GM21576 (cell line): Measurements from ENCODE around the gene ZYX.
A peak's percentile ranks its signal among the peaks of the same experiment; 100 is the strongest.

Experiments used
- ATAC-seq: cut with Tn5 transposase; IDR thresholded peaks from one replicate; pipeline ENCODE4 v1.9.1; 2021; ENCODE audit warnings: mild to moderate bottlenecking, moderate library complexity; ENCODE audit not compliant: unreplicated experiment

Gene ZYX

DNA sequence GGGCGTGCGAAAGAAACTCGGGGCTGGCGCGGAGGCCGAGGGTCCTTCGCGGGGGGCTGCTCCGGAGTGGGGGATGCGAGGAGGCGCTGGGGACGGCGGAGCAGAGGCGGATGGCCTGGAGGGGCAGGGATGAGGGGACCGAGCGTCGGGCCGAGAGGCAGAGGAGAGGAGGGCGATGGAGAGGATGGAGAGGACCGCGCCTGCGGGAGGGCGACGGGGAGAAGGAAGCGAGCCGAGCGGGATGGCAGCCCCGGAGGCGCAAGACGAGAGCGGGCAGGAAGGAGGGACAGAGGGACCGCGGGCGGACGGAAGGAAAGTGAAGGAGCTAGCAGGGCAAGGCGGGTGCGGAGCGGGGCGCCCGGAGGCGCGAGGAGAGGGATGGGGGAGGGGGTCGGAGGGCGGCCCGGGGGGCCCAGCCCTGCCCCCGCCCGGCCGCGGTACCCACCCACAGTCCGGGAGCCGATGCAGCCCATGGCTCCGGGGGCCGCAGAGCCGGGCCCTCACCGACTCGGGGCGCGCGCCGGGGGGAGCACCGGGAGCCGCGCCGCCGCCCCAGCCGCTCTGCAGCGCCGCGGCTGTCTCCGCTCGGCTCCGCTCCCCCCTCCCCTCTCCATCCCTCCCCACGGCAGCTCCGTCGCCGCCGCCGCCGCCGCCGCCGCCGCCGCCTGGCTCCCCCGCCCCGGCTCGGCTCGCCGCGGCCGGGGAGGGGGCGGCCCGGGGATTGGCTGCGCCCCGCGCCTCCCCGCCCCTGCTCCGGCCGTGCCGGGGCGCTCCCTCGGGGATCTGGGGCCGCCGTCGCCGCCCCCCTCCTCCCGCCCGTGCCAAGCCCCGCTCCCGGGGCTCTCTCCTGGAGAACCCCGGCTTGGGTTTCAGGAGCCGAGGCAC, 18.8 kb upstream of the ZYX start, which contains the start of gene FAM131B:
Gene FAM131B, minus strand, starts transcription at position 583 of the 885 bp plus-strand sequence. Its CDS starts 110 bp downstream, at position 473.
- ATAC-seq, result no peak

DNA sequence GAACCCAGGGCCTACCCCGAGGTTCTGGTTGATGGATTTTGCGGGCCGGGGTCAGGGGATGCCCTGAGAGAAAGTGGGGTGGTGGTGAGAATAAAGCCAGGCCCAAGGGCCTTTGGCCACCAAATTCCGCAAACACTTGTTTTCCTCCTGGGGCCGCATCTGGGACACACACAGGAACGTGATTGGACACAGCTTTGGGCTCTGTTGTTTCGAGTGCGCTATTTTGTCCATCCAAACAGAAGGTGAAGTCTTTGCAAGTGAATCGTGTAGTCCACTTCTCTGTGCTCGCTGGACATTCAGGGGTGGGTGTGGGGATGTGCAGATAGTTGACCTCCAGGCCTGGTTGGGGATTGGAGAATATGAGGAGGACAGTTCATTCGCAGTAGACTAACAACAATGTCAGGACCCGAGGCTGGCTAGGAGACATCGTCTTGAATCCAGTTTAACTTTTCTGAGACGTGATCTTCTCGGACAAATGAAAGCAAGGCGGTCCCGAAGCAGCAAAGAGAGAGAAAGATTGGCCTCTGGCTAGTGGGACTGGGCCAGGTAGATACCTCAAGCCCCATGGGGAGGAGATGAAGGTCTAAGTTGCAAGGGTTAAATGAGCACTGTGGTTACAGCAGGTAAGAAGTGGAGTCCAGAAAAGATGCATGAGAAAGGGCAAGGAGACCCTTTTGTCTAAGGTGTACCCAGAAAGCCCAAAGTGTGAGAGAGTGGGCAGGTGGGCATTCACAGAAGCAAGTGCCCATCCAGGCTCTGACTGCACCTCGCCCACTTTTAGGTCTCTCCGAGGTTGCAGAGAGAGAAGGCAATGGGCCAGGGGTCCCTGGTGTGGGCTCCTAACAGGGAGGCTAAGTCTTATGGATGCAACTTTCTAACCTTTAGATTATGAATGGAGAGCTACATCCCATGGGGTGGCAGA, 17.9 kb upstream of the ZYX start:
- ATAC-seq, result no peak

DNA sequence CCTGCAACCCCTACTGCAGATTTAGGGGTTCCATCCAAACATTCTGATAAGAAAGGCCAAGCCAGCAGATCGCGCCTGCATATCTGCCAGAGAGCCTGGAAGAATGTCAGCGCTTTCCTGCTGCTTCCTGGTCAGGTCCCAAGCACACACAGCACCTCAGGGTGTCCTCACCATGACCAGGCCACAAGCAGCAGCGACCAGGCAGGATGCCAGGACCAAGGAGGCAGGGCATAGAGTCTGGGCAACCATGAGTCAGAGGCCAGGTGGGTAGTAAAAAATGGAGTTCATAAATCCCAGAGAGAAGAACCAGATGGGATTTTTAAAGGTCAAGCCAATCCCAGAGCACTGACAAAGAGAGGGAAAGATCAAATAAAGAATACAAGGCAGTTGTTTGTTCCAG, 13.2 kb upstream of the ZYX start:
- no peak for ATAC-seq

DNA sequence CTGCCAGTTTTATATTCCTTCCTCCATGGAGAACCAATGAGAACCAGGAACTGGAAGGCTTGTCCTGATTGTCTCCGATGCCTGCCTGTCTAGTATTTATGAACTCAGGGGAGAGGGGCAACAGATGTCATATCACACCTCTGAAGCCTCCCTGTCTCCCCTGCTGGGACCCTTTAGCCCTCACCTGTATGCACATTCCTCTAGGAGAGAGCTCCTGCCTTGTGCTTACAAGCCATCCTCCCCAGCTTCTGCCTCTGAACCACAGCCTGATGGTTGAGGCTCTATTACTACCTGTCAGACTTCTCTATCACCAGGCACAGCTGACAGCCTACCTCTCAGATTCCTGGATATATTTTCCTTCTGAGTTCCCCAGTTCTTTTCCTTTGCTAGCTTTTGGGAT, 12.8 kb upstream of the ZYX start:
- ATAC-seq, result no peak

DNA sequence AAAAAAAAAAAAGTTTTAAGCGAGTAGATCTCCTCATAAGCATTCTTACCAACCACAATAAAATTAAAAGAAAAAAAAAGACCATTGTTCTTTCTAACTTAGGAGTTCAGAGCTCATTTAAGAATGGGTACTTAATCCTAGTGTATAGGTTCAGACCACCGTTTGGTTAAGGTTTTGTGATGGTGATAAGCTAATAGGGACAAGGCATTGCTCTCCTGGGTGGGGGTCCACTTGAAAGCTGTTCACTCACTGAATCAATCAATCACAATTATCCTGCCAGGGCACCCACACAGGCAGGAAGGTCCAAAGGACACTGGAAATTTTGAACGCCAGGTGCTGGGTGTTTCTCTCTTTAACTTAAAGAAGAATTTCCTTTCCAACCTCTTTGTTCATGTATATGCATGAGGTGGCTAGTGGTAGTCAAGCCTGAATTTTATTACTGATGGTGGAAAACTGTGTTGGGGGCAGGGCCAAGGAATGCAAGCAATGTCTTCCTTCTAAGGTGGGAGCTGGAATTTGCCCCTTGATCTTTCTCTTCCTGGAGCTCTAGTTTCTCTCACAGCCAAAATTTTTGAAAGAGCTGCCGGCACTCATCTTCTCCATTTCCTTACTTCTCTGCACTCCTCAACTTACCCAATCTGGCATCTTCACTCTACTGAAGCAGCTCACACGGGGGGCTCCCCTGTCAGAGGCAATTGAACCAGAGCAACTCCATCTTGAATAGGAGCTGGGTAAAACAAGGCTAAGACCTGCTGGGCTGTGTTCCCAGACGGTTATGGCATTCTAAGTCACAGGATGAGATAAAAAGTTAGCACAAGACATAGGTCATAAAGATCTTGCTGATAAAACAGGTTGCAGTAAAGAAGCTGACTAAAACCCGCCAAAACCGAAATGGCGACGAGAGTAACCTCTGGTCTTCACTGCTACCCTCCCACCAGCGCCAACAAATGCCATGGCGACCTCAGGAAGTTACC, 11.2 kb upstream of the ZYX start:
- ATAC-seq, result no peak

DNA sequence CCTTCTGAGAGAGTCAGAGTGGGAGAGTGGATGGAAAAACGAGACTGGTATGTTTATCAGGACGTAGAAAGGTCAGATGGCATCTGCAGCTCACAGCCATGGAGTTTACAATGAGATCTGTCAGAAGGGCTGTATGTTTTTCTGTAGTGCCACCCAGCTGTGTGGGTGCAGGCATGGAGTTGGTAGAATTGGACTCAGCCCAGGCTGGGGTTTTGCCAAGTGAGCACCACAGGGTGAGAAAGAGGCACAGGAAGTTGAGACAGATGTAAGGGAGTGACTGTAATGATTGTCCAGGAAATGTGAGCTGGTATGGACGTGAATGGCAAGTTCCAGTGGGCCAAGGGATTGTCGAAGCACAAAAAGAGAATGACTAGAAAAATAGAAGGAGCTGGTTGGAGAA, 9.1 kb upstream of the ZYX start:
- no peak for ATAC-seq

DNA sequence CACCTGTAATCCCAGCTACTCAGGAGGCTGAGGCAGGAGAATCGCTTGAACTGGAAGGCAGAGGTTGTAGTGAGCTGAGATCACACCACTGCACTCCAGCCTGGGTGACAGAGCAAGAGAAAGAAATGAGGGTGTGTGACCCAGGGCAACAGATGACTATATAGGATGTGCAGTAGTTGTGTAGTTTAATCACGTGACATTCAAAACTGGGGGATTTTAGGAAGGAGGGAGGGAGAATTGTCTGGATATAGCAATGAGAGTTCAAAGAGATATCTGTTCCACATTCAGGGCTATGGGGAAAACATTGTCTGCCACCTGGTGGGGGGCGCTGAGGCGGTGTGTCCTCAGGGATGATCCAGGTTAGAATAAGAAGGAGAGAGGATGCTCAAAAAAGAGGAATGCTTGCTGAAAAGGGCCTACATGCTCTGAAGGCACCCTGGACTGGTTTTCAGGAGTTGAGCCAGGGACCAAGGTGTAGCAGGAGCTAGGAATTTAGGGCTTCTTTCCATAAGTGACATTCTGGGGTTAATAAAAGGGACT, 7.8 kb upstream of the ZYX start:
- ATAC-seq, result no peak

DNA sequence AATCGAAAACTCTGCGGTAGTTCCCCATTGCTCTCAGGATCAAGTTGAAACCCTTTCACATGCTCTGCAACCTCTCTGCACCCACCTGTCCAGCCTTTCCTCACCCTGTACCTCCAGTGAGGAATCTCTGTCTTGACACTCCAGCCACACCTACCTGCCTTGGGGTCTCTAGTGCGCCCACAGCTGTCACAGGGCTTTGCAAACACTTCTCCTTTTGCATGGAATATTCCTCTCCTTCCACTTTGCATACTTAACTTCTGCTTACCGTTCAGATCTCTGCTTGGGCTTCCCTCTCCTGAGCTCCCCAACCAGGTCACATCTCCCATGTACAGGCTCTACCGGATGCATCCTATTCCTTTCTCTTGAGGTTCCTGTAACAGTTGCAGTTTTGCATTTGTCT, 6.6 kb upstream of the ZYX start:
- ATAC-seq, result no peak

DNA sequence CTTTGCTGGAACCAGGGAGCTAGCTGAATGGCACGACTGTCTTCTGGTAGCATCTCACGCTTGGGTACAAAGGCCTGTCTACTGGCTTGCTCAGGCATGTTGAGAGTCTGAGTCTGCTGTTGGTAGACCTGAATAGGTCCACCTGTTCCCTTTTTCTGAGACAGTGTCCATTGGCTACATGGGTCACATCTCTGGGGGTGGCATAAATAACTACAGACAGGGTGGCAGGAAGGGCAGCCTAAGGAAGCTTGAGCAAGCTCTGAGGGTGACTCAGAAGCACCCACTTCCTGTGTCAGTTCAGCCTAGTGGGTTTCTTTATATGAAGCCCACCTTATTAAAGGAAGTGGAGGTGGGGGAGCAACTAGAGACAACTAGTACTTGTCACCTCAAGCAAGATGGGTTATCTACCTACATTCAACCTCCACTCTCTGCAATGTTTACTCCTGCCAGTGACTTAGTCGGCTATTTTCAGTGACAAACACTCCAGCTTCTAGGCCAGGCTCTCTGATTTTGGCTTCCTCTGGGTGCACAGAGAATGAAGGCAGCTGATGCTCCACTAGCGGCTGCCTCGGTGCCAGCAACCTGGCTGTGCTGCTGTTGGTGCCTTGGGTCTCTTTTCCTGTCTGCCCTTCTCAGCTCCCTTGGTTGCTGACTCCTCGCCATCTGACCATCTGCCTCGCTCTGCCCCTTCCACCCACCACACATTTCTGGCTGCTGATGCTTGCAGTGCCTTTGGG, 5.7 kb upstream of the ZYX start:
- no peak for ATAC-seq

DNA sequence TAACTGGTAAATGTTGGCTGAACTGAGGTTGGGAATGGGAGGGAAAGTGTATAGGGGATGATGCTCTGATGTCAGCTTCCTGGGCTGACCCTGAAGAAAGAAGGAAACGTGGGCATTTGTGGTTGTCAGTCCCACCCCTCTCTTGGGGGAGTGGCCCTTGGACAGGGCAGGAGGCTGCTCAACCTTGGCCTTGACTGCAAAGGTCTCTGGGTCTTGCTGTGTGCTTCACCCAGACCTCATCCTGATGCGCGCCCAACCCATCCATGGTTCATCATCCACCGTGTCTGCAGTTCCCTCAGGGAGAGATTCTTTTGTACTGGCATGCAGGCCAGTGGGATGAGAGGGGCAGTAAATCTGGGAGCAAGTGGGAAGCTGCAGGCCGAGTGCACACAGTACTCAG, 4.7 kb upstream of the ZYX start:
- no peak for ATAC-seq

DNA sequence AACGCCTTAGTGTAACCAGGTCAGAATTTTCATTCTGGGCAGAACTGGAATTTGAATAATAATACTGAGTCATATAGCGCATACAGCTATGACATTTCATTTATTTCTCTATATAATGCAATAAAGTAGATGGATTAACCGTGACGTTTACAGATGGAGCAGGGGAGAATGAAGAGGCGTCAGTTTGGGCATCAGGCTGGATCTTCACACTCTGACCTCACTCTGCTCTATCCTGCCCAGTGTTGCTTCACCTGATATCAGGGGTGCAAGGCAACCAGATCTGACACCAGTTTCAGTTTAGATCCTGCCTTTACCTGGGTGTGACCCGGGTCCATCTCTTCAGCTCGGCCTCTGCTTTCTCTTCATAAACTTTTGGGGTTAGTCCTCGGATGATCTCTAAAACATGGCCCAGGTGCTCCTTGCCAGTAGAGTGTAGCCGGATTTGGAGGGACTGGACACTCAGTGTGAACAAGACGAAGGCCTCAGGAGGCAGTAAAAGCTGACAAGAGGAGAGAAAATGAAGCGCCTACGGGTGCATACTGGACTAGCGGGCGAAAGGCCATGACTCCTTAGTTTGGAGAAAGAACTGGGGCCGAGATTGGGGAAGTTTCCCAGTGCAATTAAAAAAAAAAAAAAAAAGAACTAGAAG, 1.4 kb upstream of the ZYX start:
- peak; percentile 4 for ATAC-seq

DNA sequence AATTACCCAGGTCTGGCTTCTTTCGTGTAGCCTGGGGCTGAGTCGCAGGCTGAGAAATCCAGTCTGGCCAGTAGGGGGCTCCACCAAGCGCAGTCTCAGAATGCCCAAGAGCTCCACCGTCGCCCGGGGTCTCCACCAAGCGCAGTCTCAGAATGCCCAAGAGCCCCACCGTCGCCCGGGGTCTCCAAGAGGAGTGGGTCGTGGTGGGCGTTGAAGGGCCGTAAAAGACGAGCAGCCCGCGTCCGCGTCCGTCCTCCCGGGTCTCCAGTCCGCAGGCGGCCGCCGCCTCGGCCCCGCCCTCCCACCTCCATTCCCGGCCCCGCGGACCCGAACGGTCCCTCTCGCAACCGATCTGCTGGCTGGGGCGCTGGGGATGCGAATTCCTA, 892 bp upstream of the ZYX start:
- peak; percentile 63 for ATAC-seq

DNA sequence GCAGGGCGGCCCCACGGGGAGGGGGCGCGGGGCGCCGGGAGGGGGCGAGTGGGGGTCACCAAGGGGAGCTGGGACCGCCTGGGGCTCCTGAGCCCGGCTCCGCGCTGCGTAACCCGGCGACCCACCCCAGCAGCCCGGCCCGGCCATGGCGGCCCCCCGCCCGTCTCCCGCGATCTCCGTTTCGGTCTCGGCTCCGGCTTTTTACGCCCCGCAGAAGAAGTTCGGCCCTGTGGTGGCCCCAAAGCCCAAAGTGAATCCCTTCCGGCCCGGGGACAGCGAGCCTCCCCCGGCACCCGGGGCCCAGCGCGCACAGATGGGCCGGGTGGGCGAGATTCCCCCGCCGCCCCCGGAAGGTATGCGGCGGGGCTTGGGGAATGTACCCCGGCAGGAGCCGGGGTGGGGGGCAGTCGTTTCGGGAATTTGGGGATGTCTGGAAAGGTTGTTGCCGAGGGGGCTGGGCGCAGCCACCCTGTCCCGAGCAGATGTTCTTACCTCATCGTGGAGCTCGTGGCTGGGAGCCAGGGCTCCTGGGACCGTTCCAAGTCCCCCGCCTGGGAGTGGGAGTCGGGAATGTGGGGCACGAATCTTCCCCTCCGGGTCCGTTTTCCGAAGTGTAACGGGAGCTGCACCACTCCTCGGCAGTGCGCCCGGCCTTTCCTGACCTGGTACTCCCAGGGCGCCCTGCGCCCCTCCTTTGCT, 431 bp downstream of the ZYX start:
- peak; percentile 9 for ATAC-seq

DNA sequence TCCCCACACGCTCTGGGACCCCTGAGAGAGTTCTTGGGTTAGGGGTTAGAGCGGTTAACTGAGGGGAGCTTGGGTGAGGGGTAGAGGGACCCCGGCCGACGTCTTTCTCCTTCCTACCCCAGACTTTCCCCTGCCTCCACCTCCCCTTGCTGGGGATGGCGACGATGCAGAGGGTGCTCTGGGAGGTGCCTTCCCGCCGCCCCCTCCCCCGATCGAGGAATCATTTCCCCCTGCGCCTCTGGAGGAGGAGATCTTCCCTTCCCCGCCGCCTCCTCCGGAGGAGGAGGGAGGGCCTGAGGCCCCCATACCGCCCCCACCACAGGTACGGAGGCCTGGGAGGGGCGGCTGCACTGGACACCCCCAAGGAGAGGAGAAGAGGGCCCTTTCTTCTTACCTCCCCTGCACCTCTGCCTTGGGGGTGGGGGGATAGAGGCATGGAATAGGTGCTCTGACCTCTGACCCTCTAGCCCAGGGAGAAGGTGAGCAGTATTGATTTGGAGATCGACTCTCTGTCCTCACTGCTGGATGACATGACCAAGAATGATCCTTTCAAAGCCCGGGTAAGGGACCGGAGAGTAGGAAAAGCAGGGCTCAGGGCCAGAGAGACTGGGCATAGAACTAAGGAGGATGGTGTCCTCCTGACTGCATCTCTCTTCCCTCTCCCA, 1.1 kb downstream of the ZYX start:
- ATAC-seq, result no peak

DNA sequence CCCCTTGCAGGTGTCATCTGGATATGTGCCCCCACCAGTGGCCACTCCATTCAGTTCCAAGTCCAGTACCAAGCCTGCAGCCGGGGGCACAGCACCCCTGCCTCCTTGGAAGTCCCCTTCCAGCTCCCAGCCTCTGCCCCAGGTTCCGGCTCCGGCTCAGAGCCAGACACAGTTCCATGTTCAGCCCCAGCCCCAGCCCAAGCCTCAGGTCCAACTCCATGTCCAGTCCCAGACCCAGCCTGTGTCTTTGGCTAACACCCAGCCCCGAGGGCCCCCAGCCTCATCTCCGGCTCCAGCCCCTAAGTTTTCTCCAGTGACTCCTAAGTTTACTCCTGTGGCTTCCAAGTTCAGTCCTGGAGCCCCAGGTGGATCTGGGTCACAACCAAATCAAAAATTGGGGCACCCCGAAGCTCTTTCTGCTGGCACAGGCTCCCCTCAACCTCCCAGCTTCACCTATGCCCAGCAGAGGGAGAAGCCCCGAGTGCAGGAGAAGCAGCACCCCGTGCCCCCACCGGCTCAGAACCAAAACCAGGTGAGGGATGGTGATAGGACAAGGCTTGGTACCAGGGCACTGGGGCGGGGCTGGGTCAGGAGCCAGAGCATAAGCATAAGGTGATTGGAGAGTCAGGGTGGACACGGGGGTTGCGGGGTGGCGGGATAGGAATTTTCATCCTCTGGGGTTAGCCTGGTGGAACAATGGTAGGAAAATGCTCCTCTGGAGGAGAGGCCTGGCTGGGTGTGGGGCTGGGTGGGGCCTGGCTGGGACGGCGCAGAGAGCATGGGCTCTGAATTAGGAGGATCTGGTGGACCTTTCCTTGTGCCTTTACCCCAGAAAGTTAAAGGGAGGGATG, 1.9 kb downstream of the ZYX start:
- ATAC-seq, result no peak

DNA sequence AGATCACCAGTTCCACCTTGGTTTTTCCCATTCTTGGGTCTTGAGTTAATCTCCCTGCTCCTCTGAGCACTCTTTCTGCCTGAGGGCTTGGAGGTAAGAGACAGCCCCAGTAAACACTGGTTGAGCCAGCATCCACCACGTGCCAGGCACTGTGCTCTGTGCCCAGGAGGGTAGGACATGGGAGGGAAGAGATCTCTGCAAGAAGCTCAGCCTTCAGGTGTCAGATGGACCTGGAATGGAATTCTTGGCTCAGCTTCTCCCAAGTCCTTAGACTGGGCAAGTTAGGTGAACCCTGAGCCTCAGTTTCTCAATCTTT, 2.5 kb downstream of the ZYX start:
- ATAC-seq, result no peak

DNA sequence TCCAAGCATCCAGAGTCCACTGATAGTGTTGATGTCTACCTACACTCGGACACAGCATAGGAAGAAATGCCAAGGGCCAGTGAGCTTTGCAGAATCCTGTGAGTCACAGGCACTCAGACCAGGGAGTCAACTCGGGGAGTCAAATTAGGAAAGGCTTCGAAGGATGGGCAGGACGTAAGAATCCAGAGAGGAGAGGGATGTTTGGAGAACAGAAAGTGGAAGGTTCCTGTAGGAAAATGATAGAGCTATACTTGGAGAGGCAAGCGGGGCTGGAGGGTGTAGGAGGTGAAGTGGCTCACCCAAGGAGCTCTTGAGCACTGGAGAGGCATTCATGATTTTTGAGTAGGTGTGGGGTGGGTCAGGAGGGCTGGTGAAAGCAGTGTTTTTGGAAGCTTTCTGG, 3.0 kb downstream of the ZYX start:
- ATAC-seq, result no peak
